GM12878 (cell line): Measurements from ENCODE around the gene EHF. TPM values are rescaled to one million over a fixed set of nuclear protein-coding genes. Genes with fewer than 3 reads are reported as not detected.

ENCODE experiments used
- ATAC-seq: fragments of 200-7000 bp; cut with Tn5 transposase; 3 replicates; pipeline ENCODE4 v1.9.1; 2020; ENCODE audit warnings: mild to moderate bottlenecking, moderate library complexity
- BruUV-seq: library from RNA; stranded (reverse); fragments of 400-500 nt; replicated peaks from 2 replicates; lab custom pipeline; 2021; lab: Mats Ljungman, UMichigan
- CTCF ChIA-PET: fragments of 300-600 bp; sonication (Branson Sonifier 250); formaldehyde crosslinking; extraction: SDS; loops from one replicate; lab custom pipeline; 2021; ENCODE audit warnings: inconsistent platforms; lab: Yijun Ruan, JAX
- POLR2A ChIA-PET: fragments of 350-600 bp; formaldehyde crosslinking; extraction: SDS; loops from one replicate; lab custom pipeline; 2021; ENCODE audit warnings: inconsistent platforms; lab: Charles Lee
- RAD21 ChIA-PET: fragments of 300-600 bp; sonication (Branson Sonifier 250); formaldehyde crosslinking; loops from one replicate; lab custom pipeline; 2023; ENCODE audit warnings: antibody characterized with exemption; ENCODE audit not compliant: unreplicated experiment; lab: Charles Lee
- SMC1A ChIA-PET: fragments of 300-600 bp; sonication (Branson Sonifier 250); formaldehyde crosslinking; loops from one replicate; lab custom pipeline; 2023; ENCODE audit not compliant: unreplicated experiment, uncharacterized antibody; lab: Charles Lee
- DNase-seq: peaks from one replicate; pipeline ENCODE4 v3.0.0-alpha.2; 2011; ENCODE audit warnings: low read depth, low spot score
- FAIRE-seq: peaks from 3 replicates; lab custom pipeline; 2011; peaks lifted over from hg19 to GRCh38; lab: Jason Lieb, UNC
- H2AFZ ChIP-seq: 2 replicates; pipeline ENCODE4 v1.6.0; 2011; ENCODE audit warnings: low read depth, low read length, control low read depth; ENCODE audit not compliant: control insufficient read depth
- H3K27ac ChIP-seq: 2 replicates; pipeline ENCODE4 v1.5.1; 2011; ENCODE audit warnings: control low read depth; ENCODE audit not compliant: control insufficient read depth, insufficient read depth
- H3K27me3 ChIP-seq, 2 experiments: replicated peaks in 1 of 2; 2 replicates each; pipeline versions ENCODE4 v1.6.0 to v1.6.1; 2011; ENCODE audit warnings: low read length in 1 of 2; ENCODE audit not compliant: control insufficient read depth in 2 of 2, insufficient read depth in 2 of 2
- H3K36me3 ChIP-seq, 2 experiments: 2 replicates each; pipeline ENCODE4 v1.5.1; 2011; ENCODE audit warnings: low read length in 1 of 2; ENCODE audit not compliant: control insufficient read depth in 2 of 2, insufficient read depth in 2 of 2
- H3K4me1 ChIP-seq: 2 replicates; pipeline ENCODE4 v1.6.1; 2011; ENCODE audit warnings: mild to moderate bottlenecking, low read length, moderate library complexity, mixed read lengths; ENCODE audit not compliant: control insufficient read depth, insufficient read depth
- H3K4me2 ChIP-seq: 2 replicates; pipeline ENCODE4 v1.6.0; 2011; ENCODE audit warnings: control low read depth; ENCODE audit not compliant: control insufficient read depth, insufficient read depth
- H3K4me3 ChIP-seq: fragments of 200-600 bp; sonication (generic); 2 replicates; pipeline ENCODE4 v1.5.1; 2016
- H3K79me2 ChIP-seq: 2 replicates; pipeline ENCODE4 v1.6.0; 2011; ENCODE audit warnings: low read length; ENCODE audit not compliant: control insufficient read depth, insufficient read depth
- H3K9ac ChIP-seq: 2 replicates; pipeline ENCODE4 v1.8.0; 2011; ENCODE audit warnings: low read length, control low read depth, mixed read lengths; ENCODE audit not compliant: control insufficient read depth, insufficient read depth
- H3K9me3 ChIP-seq: replicated peaks from 3 replicates; pipeline ENCODE4 v1.5.1; 2011; ENCODE audit warnings: mild to moderate bottlenecking, low read length; ENCODE audit not compliant: control insufficient read depth, insufficient read depth
- H4K20me1 ChIP-seq: 2 replicates; pipeline ENCODE4 v1.6.0; 2011; ENCODE audit not compliant: control insufficient read depth, insufficient read depth
- MTA3 ChIP-seq: IDR thresholded peaks from 2 replicates; pipeline ENCODE4 v1.6.1; 2012; ENCODE audit warnings: low read length, inconsistent platforms, borderline replicate concordance
- NFXL1 ChIP-seq: fragments of 450-650 bp; IDR thresholded peaks from 2 replicates; pipeline ENCODE4 v1.6.1; 2017; ENCODE audit warnings: antibody characterized with exemption, mild to moderate bottlenecking, borderline replicate concordance
- SMARCA5 ChIP-seq: fragments of 450-650 bp; IDR thresholded peaks from 2 replicates; pipeline ENCODE4 v1.6.1; 2017; ENCODE audit warnings: mild to moderate bottlenecking
- WGBS: methylation state at CpG from one replicate; pipeline ENCODE4 v1.1.6; 2016; ENCODE audit warnings: low lambda C conversion rate; ENCODE audit not compliant: insufficient replicate concordance, insufficient coverage; ENCODE audit errors: missing lambda C conversion rate; 5-methylcytosine and 5-hydroxymethylcytosine counted together
- in situ Hi-C: fragments of 300-500 bp; cut with MboI; formaldehyde crosslinking; loops from 9 replicates; pipeline ENCODE4 v1.14.3; 2018; ENCODE audit warnings: mixed read lengths
- intact Hi-C: fragments of 100-400 bp; cut with micrococcal nuclease; formaldehyde crosslinking; loops from one replicate; pipeline ENCODE4 v1.14.2; 2022; ENCODE audit not compliant: unreplicated experiment
- polyA plus RNA-seq, 11 experiments: library from polyadenylated mRNA; depleted of rRNA in 4 of 11; unstranded in 6 of 11; stranded (reverse) in 5 of 11; fragments of >200 nt; fragmentation: Nextera tagmentation in 4 of 11; fragmentation: Illumina TruSeq in 1 of 11; extraction: Ambion mirVana in 4 of 11; extraction: Trizol in 1 of 11; gene quantifications; 1 replicate in 1 of 11; 2 replicates in 10 of 11; pipeline versions ENCODE4 v1.2.1 to v1.2.3, GENCODE V29; 2011 to 2016; ENCODE audit warnings: inconsistent platforms in 2 of 11, missing spikeins in 2 of 11, low read depth in 1 of 11
- total RNA-seq, 4 experiments: library from RNA; depleted of rRNA in 3 of 4; stranded (reverse); fragments of >200 nt in 3 of 4; fragmentation: Illumina TruSeq in 1 of 4; extraction: Trizol in 1 of 4; gene quantifications; 2 replicates each; pipeline versions ENCODE4 v1.2.1 to v1.2.3, GENCODE V29; 2013 to 2021
- TF ChIP-seq, protein P1 (sequence below): fragments of 450-650 bp; IDR thresholded peaks from 2 replicates; pipeline ENCODE4 v1.6.1; 2016; ENCODE audit warnings: mild to moderate bottlenecking
- TF ChIP-seq, protein P2 (sequence below): fragments of 450-650 bp; conservative IDR thresholded peaks from 2 replicates; pipeline ENCODE4 v1.6.1; 2017; ENCODE audit warnings: mild to moderate bottlenecking, moderate library complexity

The EHF gene
- total and polyA plus RNA-seq, 10 of the 15 experiments (the other 5 are each of a cell fraction or from before 2014, with no cell fraction given), result 0.04 to 0.33 (median 0.06) TPM; not detected in 6

DNA sequence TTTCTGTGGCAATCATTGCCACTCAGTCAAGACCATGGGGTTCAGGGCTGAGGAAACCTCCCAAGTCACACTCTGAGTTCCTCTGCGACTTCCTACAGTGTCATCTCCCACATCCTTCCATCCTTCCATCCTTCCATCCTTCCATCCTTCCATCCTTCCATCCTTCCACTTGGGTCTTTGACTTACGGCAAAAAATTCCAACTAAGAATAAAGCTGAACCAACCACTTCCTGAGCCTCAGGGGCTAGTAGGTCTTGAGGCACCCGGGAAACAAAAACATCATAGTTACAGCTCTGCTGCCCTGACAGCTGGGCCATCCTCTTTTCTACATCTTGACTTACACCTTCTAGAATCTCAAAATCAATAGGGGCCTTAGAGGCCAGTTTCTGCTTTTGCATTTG lies 32.1 kb downstream of the EHF start:
- ChIA-PET POLR2A (no interaction called here), SMC1A (interaction anchor here (1.1 to 1.9 kb wide), 3 partner anchors 9 to 66 kb away, joined by 3 to 6 read pairs (median 4); no protein-coding TSS in a partner anchor), CTCF (interaction anchor here (0.6 kb wide), 1 partner anchor 454 kb away, joined by 3 read pairs; no protein-coding TSS in a partner anchor), RAD21 (no interaction called here)
- no TSS peak for BruUV-seq
- DNase-seq (no peak), ATAC-seq (no peak), FAIRE-seq (no peak)
- H4K20me1 ChIP-seq, result no peaks in the 10 kb centered on the region
- in situ Hi-C loops, result no loop called here
- H3K9ac ChIP-seq, result no peak overlapping the region
- TF ChIP-seq MTA3, result 0 out of 2 replicates have a peak, but pooled peaks have one; percentile 7
- TF ChIP-seq, protein P1, sequence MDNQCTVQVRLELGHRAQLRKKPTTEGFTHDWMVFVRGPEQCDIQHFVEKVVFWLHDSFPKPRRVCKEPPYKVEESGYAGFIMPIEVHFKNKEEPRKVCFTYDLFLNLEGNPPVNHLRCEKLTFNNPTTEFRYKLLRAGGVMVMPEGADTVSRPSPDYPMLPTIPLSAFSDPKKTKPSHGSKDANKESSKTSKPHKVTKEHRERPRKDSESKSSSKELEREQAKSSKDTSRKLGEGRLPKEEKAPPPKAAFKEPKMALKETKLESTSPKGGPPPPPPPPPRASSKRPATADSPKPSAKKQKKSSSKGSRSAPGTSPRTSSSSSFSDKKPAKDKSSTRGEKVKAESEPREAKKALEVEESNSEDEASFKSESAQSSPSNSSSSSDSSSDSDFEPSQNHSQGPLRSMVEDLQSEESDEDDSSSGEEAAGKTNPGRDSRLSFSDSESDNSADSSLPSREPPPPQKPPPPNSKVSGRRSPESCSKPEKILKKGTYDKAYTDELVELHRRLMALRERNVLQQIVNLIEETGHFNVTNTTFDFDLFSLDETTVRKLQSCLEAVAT, result no peak
- TF ChIP-seq SMARCA5, result no peak
- no peak for TF ChIP-seq NFXL1
- TF ChIP-seq, protein P2, sequence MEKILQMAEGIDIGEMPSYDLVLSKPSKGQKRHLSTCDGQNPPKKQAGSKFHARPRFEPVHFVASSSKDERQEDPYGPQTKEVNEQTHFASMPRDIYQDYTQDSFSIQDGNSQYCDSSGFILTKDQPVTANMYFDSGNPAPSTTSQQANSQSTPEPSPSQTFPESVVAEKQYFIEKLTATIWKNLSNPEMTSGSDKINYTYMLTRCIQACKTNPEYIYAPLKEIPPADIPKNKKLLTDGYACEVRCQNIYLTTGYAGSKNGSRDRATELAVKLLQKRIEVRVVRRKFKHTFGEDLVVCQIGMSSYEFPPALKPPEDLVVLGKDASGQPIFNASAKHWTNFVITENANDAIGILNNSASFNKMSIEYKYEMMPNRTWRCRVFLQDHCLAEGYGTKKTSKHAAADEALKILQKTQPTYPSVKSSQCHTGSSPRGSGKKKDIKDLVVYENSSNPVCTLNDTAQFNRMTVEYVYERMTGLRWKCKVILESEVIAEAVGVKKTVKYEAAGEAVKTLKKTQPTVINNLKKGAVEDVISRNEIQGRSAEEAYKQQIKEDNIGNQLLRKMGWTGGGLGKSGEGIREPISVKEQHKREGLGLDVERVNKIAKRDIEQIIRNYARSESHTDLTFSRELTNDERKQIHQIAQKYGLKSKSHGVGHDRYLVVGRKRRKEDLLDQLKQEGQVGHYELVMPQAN, result no peak
- no peaks in the 10 kb centered on the region for H3K36me3 ChIP-seq
- no peaks in the 10 kb centered on the region for H3K79me2 ChIP-seq
- WGBS, result 37% methylated on average over 3 of the region's 3 CpGs
- H3K4me2 ChIP-seq, result peak overlapping the region; percentile 66
- no peak overlapping the region for H2AFZ ChIP-seq
- no peak overlapping the region for H3K27ac ChIP-seq
- H3K9me3 ChIP-seq, result no peaks in the 10 kb centered on the region; the same call in 1 of the 3 replicates
- H3K27me3 ChIP-seq, result no peaks in the 10 kb centered on the region
- H3K4me3 ChIP-seq, result no peak overlapping the region
- H3K4me1 ChIP-seq, result peaks cover 41% of the 10 kb centered on the region
- intact Hi-C loops, result loop anchor here (5.0 kb wide), 1 partner anchor 66 kb away; no protein-coding TSS in a partner anchor
